OCI-LY1 (cell line): ENCODE data around the gene EFHC1.

Experiments used
- EZH2 ChIP-seq: fragments of 200-600 bp; sonication (generic), shearing (Covaris generic); IDR thresholded peaks from 2 replicates; pipeline ENCODE4 v1.8.0; 2017; ENCODE audit warnings: borderline replicate concordance, mixed run types, mild to moderate bottlenecking, antibody characterized with exemption, low read length, moderate library complexity, mixed read lengths
- TF ChIP-seq, protein P1 (sequence below): fragments of 200-600 bp; sonication (generic), shearing (Covaris generic); IDR thresholded peaks from 2 replicates; pipeline ENCODE4 v1.5.1; 2017; ENCODE audit warnings: mild to moderate bottlenecking, antibody characterized with exemption, low read length, moderate library complexity, mixed read lengths

- TF ChIP-seq, protein P1, sequence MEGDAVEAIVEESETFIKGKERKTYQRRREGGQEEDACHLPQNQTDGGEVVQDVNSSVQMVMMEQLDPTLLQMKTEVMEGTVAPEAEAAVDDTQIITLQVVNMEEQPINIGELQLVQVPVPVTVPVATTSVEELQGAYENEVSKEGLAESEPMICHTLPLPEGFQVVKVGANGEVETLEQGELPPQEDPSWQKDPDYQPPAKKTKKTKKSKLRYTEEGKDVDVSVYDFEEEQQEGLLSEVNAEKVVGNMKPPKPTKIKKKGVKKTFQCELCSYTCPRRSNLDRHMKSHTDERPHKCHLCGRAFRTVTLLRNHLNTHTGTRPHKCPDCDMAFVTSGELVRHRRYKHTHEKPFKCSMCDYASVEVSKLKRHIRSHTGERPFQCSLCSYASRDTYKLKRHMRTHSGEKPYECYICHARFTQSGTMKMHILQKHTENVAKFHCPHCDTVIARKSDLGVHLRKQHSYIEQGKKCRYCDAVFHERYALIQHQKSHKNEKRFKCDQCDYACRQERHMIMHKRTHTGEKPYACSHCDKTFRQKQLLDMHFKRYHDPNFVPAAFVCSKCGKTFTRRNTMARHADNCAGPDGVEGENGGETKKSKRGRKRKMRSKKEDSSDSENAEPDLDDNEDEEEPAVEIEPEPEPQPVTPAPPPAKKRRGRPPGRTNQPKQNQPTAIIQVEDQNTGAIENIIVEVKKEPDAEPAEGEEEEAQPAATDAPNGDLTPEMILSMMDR: no peak
- TF ChIP-seq EZH2: no peak
Measured at GRCh38 chr6:52533491-52533890, 113.3 kb downstream of the EFHC1 start.
